Lower leg skin (tissue), 4 donors: ENCODE data around the gene PGBD5. TPM values are rescaled to one million over a fixed set of nuclear protein-coding genes. Genes with fewer than 3 reads are reported as not detected.

ENCODE experiments used
- DNase-seq, 2 donors: peaks; one replicate each; pipeline ENCODE4 v3.0.0-alpha.2; 2019; ENCODE audit warnings: low spot score in 2 of 2
- H3K4me3 ChIP-seq: fragments of 200-600 bp; sonication (generic); 2 replicates; pipeline ENCODE4 v1.5.1; 2017; ENCODE audit warnings: mild to moderate bottlenecking, low read depth; ENCODE audit not compliant: poor library complexity, severe bottlenecking
- CTCF ChIP-seq, 3 donors: fragments of 450-650 bp; IDR thresholded peaks; one replicate each; pipeline ENCODE4 v1.5.1; 2016; ENCODE audit warnings: antibody characterized with exemption in 3 of 3, mild to moderate bottlenecking in 3 of 3, moderate library complexity in 2 of 3
- POLR2A ChIP-seq, 2 donors: fragments of 450-650 bp; IDR thresholded peaks; one replicate each; pipeline ENCODE4 v1.6.1; 2016 to 2017; ENCODE audit warnings: antibody characterized with exemption in 2 of 2, mild to moderate bottlenecking in 1 of 2, moderate library complexity in 1 of 2
- WGBS, 2 donors: methylation state at CpG; one replicate each; pipeline ENCODE4 v1.1.5; 2018; 5-methylcytosine and 5-hydroxymethylcytosine counted together
- intact Hi-C: fragments of 100-400 bp; cut with DNase I; formaldehyde crosslinking; loops from one replicate; pipeline ENCODE4 v1.15.0; 2023; ENCODE audit warnings: low total_unique reads
- total RNA-seq, 4 donors: library from RNA; depleted of rRNA; stranded (reverse); fragments of >200 nt; gene quantifications; one replicate each; pipeline ENCODE4 v1.1.0, GENCODE V29; 2016

PGBD5 gene
- total RNA-seq, 4 donors from 2014 or later: 0.04 to 1.6 (median 0.11) TPM

GRCh38 chr1:230286166-230286889, 139.8 kb downstream of the PGBD5 start:
- 83 to 85% methylated on average over 21 of the region's 21 CpGs for WGBS, 2 donors
- no peak for TF ChIP-seq POLR2A (IDR thresholded peaks at IDR 0.05)
- no peak for TF ChIP-seq CTCF (IDR thresholded peaks at IDR 0.05)
- intact Hi-C loops: no loop called here
- no peak for DNase-seq
- no peak overlapping the region for H3K4me3 ChIP-seq

DNA sequence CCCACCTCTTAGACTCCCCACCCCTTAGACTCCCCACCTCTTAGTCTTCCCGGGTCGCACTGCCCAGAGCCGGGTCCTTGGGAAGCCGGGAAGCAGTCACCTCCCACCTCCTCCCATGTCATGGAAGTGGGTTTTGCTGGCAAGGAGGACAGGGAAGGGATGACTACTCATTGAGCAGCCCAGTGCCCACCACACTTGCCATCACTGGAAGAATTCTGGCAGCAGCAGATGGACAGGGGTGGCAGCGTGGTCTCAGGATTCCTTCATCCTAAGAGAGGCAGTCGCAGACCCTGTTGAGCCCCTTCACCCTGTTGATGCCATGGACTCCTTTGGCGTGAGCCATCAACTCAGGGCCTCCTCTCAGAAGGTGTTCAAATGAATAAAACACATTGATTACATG, 140.8 kb downstream of the PGBD5 start:
- 89 to 93% methylated on average over 7 of the region's 7 CpGs for WGBS, 2 donors
- TF ChIP-seq CTCF (IDR thresholded peaks at IDR 0.05): no peak
- TF ChIP-seq POLR2A (IDR thresholded peaks at IDR 0.05): no peak
- DNase-seq: no peak
- intact Hi-C loops: no loop called here
- H3K4me3 ChIP-seq: no peak overlapping the region

GRCh38 chr1:230284891-230285290, 141.2 kb downstream of the PGBD5 start:
- 87 to 92% methylated on average over 10 of the region's 10 CpGs for whole genome bisulfite sequencing, 2 donors
- intact Hi-C loops: no loop called here
- TF ChIP-seq CTCF (IDR thresholded peaks at IDR 0.05): no peak
- TF ChIP-seq POLR2A (IDR thresholded peaks at IDR 0.05): no peak
- DNase-seq: no peak
- no peak overlapping the region for H3K4me3 ChIP-seq

GRCh38 chr1:230283678-230284077, 142.5 kb downstream of the PGBD5 start:
- no peak for DNase-seq
- H3K4me3 ChIP-seq: no peak overlapping the region
- WGBS, 2 donors: 85% methylated on average over 12 of the region's 12 CpGs
- TF ChIP-seq CTCF (IDR thresholded peaks at IDR 0.05) (no peak), POLR2A (IDR thresholded peaks at IDR 0.05) (no peak)
- intact Hi-C loops: no loop called here

DNA sequence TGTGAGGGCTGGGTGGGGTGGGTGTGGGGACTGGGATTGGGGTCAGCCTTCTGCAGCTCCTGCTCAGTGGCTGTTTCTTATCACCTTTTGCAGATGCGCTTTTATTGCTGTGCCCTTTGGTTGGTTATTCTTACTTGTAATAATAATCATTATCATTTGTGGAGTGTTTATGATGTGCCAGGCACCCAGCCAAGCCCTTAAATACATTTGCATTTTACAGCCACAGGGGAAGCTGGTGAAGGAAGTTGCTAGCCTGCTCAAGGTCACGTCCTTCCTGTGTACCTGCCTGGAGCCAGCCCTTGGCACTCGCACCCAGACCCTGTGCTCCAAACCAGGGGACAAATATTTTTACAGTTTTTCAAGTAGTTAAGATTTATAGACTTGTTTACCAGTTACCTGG, 144.0 kb downstream of the PGBD5 start:
- TF ChIP-seq POLR2A (IDR thresholded peaks at IDR 0.05) (no peak), CTCF (IDR thresholded peaks at IDR 0.05) (no peak)
- H3K4me3 ChIP-seq: no peak overlapping the region
- intact Hi-C loops: no loop called here
- WGBS, 2 donors: 22 to 51% methylated on average over 3 of the region's 3 CpGs
- no peak for DNase-seq

- 83 to 85% methylated on average over 17 of the region's 17 CpGs for WGBS, 2 donors
- intact Hi-C loops: no loop called here
- DNase-seq: no peak
- H3K4me3 ChIP-seq: no peak overlapping the region
- TF ChIP-seq POLR2A (IDR thresholded peaks at IDR 0.05) (no peak), CTCF (IDR thresholded peaks at IDR 0.05) (no peak)
Observed at GRCh38 chr1:230281556-230281955, 144.6 kb downstream of the PGBD5 start.
